Mucosa of descending colon (tissue), 3 donors: ENCODE data around the gene CENPX. TPM values are rescaled to one million over a fixed set of nuclear protein-coding genes. Genes with fewer than 3 reads are reported as not detected.

ENCODE experiments used
- ATAC-seq: fragments of 200-7000 bp; cut with Tn5 transposase; one replicate; pipeline ENCODE4 v1.9.1; 2020; ENCODE audit warnings: mild to moderate bottlenecking, moderate library complexity
- DNase-seq, 3 donors: peaks; one replicate each; pipeline ENCODE4 v3.0.0-alpha.2; 2020
- H3K36me3 ChIP-seq: fragments of 200-600 bp; one replicate; pipeline ENCODE4 v1.8.0; 2021; ENCODE audit warnings: low read depth, mild to moderate bottlenecking
- H3K4me1 ChIP-seq: fragments of 200-600 bp; one replicate; pipeline ENCODE4 v1.8.0; 2021; ENCODE audit warnings: low read depth, mild to moderate bottlenecking
- H3K4me3 ChIP-seq: fragments of 200-600 bp; one replicate; pipeline ENCODE4 v1.8.0; 2021; ENCODE audit warnings: mild to moderate bottlenecking
- H3K9me3 ChIP-seq: fragments of 200-600 bp; one replicate; pipeline ENCODE4 v1.8.0; 2021; ENCODE audit warnings: mild to moderate bottlenecking
- CTCF ChIP-seq: fragments of 200-600 bp; IDR thresholded peaks from one replicate; pipeline ENCODE4 v1.8.0; 2022; ENCODE audit warnings: antibody characterized with exemption, mild to moderate bottlenecking
- intact Hi-C, 2 donors: fragments of 100-400 bp; cut with DNase I in 1 of 2; cut with micrococcal nuclease in 1 of 2; formaldehyde crosslinking; loops; one replicate each; pipeline versions ENCODE4 v1.11.0 to v1.11.1; 2022; cut with DNase I, micrococcal nuclease
- total RNA-seq, 3 donors: library from RNA; stranded (reverse); fragmentation: NEBNext Ultra II Directional in 2 of 3; extraction: Animal tissue kit (Norgen Biotek cat#: 25700) in 2 of 3; gene quantifications; one replicate each; pipeline versions ENCODE4 v1.2.1 to v1.2.4, GENCODE V29; 2021 to 2023
- donor health status: DM: no; HTN: no; CAD: no; lungs with moderate emphysema.
- donor health status: DM: no; HTN: no; CAD: no.
- donor health status: DM: no; HTN: yes; CAD: no.

CENPX gene
- total RNA-seq, 3 donors from 2014 or later = 76.3 to 114 (median 81.3) TPM

GRCh38 chr17:82007495-82008257 is 15.0 kb downstream of the CENPX start:
- no peak for TF ChIP-seq CTCF
- Histone ChIP-seq H3K36me3 (no peaks in the 10 kb centered on the region), H3K9me3 (no peaks in the 10 kb centered on the region), H3K4me1 (no peaks in the 10 kb centered on the region), H3K4me3 (no peak overlapping the region)
- DNase-seq (no peak), ATAC-seq (no peak)
- intact Hi-C loops = no loop called here

- TF ChIP-seq CTCF = no peak
- no peak for DNase-seq
- intact Hi-C loops = no loop called here
- no peak for ATAC-seq
- Histone ChIP-seq H3K4me1 (no peaks in the 10 kb centered on the region), H3K9me3 (no peaks in the 10 kb centered on the region), H3K4me3 (no peak overlapping the region), H3K36me3 (no peaks in the 10 kb centered on the region)
Measured at GRCh38 chr17:82007228-82007494, 15.5 kb downstream of the CENPX start.

GRCh38 chr17:82006468-82007227 is 16.0 kb downstream of the CENPX start:
- Histone ChIP-seq H3K4me1 (no peaks in the 10 kb centered on the region), H3K9me3 (no peaks in the 10 kb centered on the region), H3K4me3 (no peak overlapping the region), H3K36me3 (no peaks in the 10 kb centered on the region)
- ATAC-seq (no peak), DNase-seq (no peak)
- TF ChIP-seq CTCF = no peak
- intact Hi-C loops = no loop called here

- H3K36me3 ChIP-seq = no peaks in the 10 kb centered on the region
- TF ChIP-seq CTCF = no peak
Measured at GRCh38 chr17:82005701-82006348, 16.9 kb downstream of the CENPX start.

GRCh38 chr17:82004517-82005455 is 17.9 kb downstream of the CENPX start:
- Histone ChIP-seq H3K36me3 (no peaks in the 10 kb centered on the region), H3K4me1 (no peaks in the 10 kb centered on the region), H3K4me3 (no peak overlapping the region), H3K9me3 (no peaks in the 10 kb centered on the region)
- intact Hi-C loops = no loop called here
- ATAC-seq = no peak
- no peak for TF ChIP-seq CTCF
- DNase-seq = no peak

More at GRCh38 chr17:82005701-82006348, 16.9 kb downstream of the CENPX start:
- Histone ChIP-seq H3K4me3 (no peak overlapping the region), H3K9me3 (no peaks in the 10 kb centered on the region), H3K4me1 (no peaks in the 10 kb centered on the region)
- DNase-seq = no peak
- no peak for ATAC-seq
- intact Hi-C loops = no loop called here
